GM19193 (cell line): ENCODE data around the gene TNNC2.

Source experiments
- POLR2A ChIP-seq: IDR thresholded peaks from 4 replicates; pipeline ENCODE4 v1.6.1; 2011; ENCODE audit not compliant: insufficient read depth, insufficient read length; ENCODE audit errors: extremely low read depth

TNNC2 gene

DNA sequence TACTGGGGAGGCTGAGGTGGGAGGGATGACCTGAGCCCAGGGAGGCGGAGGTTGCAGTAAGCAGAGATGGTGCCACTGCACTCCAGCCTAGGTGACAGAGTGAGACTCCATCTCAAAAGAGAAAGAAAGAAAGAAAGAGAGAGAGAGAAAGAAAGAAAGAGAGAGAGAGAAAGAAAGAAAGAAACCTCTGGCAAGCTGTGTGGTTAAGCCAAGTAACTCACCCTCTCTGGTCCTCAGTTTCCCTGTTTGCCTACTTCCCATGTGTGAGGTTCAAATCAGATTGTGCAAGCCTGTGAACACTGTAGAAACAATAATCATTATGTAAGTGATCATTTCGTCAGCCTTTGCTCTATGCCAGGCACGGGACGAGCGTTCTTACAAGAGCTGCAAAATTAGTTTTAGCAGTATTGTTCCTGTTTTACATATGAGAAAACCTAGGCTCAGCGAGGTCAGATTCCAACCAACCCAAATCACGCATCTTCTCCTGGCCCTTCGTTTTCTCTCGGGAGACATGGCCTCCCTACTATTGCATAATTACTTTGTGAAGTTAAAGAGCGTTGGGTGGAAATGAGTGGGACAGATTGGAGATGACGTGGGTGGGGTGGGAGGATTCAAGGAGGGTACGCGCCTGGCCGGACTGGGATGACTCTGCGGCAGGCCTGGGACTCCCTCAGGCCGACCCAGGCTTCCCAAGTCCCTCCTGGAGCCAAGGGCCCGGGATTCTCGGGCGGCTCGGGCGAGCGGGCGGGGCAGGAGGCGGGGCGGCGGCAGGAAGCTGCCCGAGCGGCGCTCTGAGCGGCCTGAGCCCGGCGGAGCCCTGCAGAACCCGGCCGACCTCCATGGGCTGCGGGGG, 6.1 kb upstream of the TNNC2 start, which contains the start of gene SNX21:
Gene SNX21 (plus strand): TSS at position 770 of the 853 bp plus-strand sequence. CDS start 121 bp downstream, outside the sequence.
- no peak for TF ChIP-seq POLR2A

- TF ChIP-seq POLR2A: no peak
Observed at GRCh38 chr20:45832619-45833018, 5.5 kb upstream of the TNNC2 start.

DNA sequence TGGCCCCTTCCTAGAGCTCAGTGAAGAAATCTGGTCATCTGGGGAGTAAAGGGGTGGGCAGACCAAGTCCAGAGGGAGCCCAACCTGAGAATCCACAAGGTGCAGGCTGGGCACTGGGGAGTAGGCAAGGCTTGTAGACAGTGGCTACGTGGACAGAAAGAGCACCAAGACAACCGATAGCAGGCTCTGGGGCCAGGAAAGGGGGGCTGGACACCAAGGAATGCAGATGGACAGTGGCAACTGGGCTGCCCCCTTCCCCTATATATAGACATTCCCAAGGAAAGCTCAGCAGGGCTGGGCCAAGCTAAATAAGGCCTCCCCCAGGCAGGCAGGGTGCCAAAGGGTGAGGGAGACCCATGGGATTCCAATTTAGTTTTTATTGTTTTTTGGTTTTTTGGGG, 1.5 kb upstream of the TNNC2 start:
- no peak for TF ChIP-seq POLR2A

DNA sequence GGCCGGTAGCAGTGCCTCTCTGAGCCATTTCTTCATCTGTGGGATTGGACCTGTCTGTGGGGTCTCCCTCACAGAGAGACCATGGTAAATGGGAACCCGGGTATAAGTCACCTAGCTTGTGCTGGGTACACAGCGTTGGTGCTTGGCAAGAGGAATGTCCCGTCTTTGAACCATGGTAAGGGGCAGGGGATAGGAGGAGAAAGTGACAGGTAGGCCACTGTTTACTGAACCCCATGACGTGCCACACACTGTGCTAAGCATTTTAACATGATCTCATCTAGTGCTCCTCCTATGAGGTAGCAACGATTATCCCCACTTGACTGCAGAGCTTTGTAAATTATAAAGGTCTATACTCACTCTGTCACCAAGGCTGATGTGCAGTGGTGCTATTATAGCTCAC, 600 bp upstream of the TNNC2 start:
- TF ChIP-seq POLR2A: no peak

DNA sequence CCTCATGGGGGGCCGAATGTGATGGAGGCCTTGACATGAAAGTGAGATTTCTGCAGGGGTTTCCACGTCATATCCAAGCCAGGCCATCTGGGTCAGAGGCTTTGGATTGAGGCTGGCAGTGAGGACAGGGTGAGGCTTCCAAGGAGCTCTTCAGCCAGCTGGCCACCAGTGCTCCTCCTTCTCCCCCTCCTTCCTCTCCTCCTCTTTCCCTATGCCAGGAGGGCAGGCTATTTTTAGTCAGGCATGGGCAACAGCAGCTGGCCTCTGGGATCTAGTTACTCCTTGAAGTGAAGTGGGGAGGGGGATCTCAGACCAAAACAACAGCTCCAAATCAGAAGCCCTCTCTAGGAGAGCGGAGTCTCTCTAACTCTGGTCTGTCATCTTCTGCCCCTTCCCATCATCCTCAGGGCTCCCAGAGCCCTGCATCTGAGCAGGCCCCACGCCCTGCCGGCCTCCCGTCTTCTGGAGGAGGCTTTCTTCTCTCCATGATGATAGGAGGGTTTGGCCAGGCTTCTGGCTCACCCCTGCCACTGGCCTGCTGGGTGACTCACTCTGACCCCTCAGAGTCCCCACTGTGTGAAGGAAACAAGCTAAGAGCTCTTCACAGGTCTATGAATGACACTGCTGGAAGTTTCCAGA, 612 bp downstream of the TNNC2 start:
- no peak for TF ChIP-seq POLR2A

- no peak for TF ChIP-seq POLR2A
Observed at GRCh38 chr20:45823949-45824835, 2.9 kb downstream of the TNNC2 start.

DNA sequence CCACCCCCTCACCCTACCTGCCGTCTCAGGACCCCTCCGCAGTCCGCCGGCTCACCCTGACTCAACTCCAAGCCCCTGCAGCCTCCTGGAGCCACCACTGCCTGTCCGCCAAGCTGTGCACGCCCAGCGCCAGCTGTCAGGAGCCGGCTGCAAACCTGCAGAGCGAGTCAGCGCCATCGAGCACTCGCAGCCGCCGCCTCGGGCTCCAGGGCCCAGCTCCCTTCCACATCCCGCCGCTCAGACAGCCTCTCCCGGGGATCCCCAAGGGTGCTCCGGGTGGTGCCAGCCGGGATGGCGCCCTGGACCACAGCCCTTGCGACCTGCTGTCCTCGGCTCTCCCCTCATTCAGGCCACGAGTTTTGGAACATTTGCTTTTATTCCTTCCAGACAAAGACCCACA, 4.3 kb downstream of the TNNC2 start:
- no peak for TF ChIP-seq POLR2A

DNA sequence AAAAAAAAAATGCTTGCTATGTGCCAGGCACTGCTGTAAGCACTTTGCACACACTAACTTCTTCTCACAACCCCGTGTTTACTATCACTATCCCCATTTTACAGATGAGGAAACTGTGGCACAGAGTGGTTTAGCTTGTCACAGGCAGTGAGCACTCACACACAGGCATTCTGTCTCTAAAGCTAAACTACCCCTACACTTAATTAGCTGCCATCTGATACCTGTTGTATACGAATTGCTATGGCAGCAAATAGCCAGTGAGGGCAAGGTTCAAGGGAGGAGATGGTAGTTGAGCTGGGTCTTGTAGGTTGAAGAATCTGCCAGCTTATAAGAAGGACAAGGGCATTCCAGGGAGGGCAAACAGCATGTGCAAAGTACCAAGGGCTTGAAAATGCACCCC, 5.2 kb downstream of the TNNC2 start:
- no peak for TF ChIP-seq POLR2A

- no peak for TF ChIP-seq POLR2A
Observed at GRCh38 chr20:45819466-45819865, 7.6 kb downstream of the TNNC2 start.

DNA sequence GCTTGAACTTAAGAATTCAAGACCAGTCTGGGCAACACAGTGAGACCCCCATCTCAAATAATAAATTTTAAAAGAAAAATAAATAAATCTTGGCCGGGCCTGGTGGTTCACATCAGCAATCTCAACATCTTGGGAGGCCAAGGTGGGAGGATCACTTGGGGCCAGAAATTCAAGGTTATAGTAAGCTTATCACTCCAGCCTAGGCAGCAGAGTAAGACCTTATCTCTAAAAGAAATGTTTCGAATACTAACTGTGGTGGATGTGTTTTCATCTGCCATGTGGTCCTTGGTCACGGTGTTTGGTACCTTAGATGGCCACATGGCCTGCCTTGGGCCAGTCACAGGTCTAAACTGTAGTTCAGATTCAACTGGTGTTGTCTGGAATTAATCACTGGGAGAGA, 8.9 kb downstream of the TNNC2 start:
- TF ChIP-seq POLR2A: no peak

GRCh38 chr20:45817376-45818194, 9.5 kb downstream of the TNNC2 start:
- TF ChIP-seq POLR2A: no peak

DNA sequence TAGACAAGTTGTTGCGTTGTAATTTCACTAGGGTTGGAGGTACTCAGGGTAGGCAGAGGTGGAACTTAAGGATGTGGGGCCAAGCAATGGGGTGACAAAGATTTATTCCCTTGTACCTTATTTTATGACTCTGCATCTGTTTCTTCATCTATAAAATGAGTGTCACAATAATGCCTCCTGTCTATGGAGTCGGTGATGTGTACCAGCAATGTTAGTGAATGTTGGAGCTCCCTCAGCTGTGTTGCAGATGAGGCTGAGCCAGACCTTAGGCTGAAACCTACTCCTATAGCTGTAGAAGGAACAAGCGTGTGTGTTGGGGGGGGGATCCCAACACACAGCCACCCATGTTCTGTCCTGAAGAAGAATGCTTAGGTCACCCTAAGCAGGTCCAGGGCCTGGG, 10.2 kb downstream of the TNNC2 start:
- TF ChIP-seq POLR2A: no peak

DNA sequence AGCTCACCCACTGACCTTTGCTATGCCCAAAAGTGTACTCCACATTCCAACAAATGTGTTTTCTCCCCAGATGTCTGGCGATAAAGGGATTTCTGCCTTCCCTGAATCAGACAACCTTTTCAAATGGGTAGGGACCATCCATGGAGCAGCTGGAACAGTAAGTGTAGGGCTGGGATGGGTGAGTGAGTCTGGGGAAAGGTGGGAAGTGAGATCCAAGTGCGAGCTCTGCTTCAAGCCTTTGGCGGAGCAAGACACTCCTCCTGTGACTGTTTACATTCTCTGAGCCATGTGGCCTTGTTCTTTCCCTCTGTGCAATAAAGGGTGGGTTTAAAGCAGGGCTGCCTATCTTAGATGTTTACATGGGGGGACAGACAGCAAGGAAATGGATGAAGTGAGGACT, 12.8 kb downstream of the TNNC2 start:
- no peak for TF ChIP-seq POLR2A

- no peak for TF ChIP-seq POLR2A
Observed at GRCh38 chr20:45813489-45813888, 13.6 kb downstream of the TNNC2 start.

DNA sequence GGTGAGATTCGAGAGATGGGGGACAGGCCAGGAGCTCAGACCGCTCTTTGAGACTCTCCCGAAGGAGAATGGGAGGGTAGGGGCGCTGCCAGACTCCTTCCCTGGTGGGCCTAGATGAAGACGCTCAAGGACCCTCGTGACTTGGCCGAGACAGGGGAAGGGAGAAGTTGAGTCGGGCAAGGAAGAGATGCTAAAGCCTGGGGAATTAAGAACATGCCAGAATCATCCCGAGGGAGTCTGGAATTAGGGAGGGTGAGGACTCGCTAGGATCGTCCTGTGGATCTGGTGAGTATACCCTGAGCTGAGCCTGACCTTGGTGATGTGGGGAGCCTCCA, 14.1 kb downstream of the TNNC2 start:
- no peak for TF ChIP-seq POLR2A
